ENCODE data around the gene SIRT2. TPM values are rescaled to one million over a fixed set of nuclear protein-coding genes. Genes with fewer than 3 reads are reported as not detected.
"Not testable (repeated sequence)": the region's sequence is repeated elsewhere in the genome, so short reads cannot be mapped to it uniquely, and the experiment has no call there.

The SIRT2 gene
- total RNA-seq, 2 experiments from 2014 or later, result 36.4 to 40.3 TPM

DNA sequence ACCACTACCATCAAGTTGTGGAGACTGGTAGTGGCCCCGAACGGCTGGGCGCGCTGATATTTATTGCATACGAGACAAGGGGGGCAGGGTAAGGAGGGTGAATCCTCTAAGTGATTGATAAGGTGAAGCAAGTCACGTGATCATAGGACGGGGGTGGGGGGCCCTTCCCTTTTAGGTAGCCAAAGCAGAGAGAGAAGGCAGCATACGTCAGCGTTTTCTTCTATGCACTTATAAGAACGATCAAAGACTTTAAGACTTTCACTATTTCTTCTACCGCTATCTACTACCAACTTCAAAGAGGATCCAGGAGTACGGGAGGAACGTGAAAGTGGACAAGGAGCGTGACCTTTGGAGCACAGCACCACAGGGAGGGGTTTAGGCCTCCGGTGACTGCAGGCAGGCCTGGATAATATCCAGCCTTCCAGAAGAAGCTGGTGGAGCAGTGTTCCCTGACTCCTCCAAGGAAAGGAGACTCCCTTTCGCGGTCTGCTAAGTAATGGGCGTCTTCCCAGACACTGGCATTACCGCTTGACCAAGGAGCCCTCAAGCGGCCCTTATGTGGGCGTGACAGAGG is 39.7 kb downstream of the SIRT2 start:
- DNase-seq; ATAC-seq; H3K9me3 Mint-ChIP-seq (ENCODE audit: insufficient read depth); H3K27me3 Mint-ChIP-seq (ENCODE audit: low read depth); H3K36me3 Mint-ChIP-seq (ENCODE audit: low read depth); H3K4me3 Mint-ChIP-seq; H3K27ac Mint-ChIP-seq: not testable (repeated sequence)
- peaks cover 44% of the 10 kb centered on the region for H3K4me1 Mint-ChIP-seq (ENCODE audit: low read depth)
- CTCF ChIA-PET, result interaction anchor here (1.8 to 2.9 kb wide), 2 partner anchors 10 kb away, joined by 7 to 17 read pairs; no protein-coding TSS in a partner anchor
- POLR2A ChIA-PET, result interaction anchor here (1.3 to 1.4 kb wide), 2 partner anchors 8 to 18 kb away, joined by 5 to 6 read pairs; partner anchors contain the start of gene RINL

DNA sequence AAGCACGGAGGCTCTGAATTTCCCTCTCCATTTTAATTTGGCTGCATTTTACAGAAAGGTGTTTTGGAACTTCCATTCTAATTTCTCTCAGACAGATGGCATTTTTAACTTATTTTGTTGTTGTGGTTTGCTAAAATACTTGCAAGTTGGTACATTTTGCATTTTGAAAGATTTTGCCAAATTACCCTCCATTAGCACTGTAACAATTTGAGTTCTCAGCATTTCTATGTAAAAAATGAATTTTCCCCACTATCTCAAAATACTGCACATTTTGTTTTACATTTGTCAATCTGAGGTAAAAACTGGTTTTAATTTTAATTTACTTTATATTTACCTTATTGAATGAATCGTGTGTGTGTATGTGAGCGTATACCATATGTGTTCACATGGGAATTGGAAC is 42.6 kb downstream of the SIRT2 start:
- ATAC-seq, result no peak

DNA sequence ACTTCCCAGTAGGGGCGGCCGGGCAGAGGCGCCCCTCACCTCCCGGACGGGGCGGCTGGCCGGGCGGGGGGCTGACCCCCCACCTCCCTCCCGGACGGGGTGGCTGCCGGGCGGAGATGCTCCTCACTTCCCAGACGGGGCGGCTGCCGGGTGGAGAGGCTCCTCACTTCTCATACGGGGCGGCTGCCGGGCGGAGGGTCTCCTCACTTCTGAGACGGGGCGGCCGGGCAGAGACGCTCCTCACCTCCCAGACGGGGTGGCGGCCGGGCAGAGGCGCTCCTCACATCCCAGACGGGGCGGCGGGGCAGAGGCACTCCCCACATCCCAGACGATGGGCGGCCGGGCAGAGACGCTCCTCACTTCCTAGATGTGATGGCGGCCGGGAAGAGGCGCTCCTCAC is 43.7 kb downstream of the SIRT2 start:
- H3K4me1 Mint-ChIP-seq (ENCODE audit: low read depth), result peaks cover 39% of the 10 kb centered on the region
- DNase-seq, CTCF ChIA-PET: not testable (repeated sequence)

More for the DNA sequence above, 42.6 kb downstream of the SIRT2 start:
- DNase-seq, result no peak
- Mint-ChIP-seq H3K9me3 (ENCODE audit: insufficient read depth) (no peaks in the 10 kb centered on the region), H3K27ac (peak overlapping the region; percentile 82), H3K36me3 (ENCODE audit: low read depth) (peaks cover 6% of the 10 kb centered on the region), H3K4me3 (peak overlapping the region; percentile 52), H3K27me3 (ENCODE audit: low read depth) (no peaks in the 10 kb centered on the region), H3K4me1 (ENCODE audit: low read depth) (peaks cover 39% of the 10 kb centered on the region)
- ChIA-PET CTCF (interaction anchor here (1.4 to 2.9 kb wide), 2 partner anchors 13 to 74 kb away, joined by 4 to 17 read pairs; partner anchors contain the start of genes MRPS12 and SARS2), POLR2A (interaction anchor here (1.3 to 1.5 kb wide), 3 partner anchors 8 to 23 kb away, joined by 3 to 8 read pairs (median 4); no protein-coding TSS in a partner anchor)

DNA sequence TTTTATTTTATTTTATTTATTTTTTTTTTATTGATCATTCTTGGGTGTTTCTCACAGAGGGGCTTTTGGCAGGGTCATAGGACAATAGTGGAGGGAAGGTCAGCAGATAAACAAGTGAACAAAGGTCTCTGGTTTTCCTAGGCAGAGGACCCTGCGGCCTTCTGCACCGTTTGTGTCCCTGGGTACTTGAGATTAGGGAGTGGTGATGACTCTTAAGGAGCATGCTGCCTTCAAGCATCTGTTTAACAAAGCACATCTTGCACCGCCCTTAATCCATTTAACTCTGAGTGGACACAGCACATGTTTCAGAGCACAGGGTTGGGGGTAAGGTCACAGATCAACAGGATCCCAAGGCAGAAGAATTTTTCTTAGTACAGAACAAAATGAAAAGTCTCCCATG is 44.5 kb downstream of the SIRT2 start:
- POLR2A ChIA-PET; DNase-seq; CTCF ChIA-PET; H3K9me3 Mint-ChIP-seq (ENCODE audit: insufficient read depth); H3K4me3 Mint-ChIP-seq; ATAC-seq; H3K27me3 Mint-ChIP-seq (ENCODE audit: low read depth); H3K36me3 Mint-ChIP-seq (ENCODE audit: low read depth); H3K27ac Mint-ChIP-seq: not testable (repeated sequence)
- H3K4me1 Mint-ChIP-seq (ENCODE audit: low read depth), result peaks cover 39% of the 10 kb centered on the region

More for the DNA sequence above, 43.7 kb downstream of the SIRT2 start:
- H3K27me3 Mint-ChIP-seq (ENCODE audit: low read depth); H3K4me3 Mint-ChIP-seq; ATAC-seq; H3K27ac Mint-ChIP-seq; H3K9me3 Mint-ChIP-seq (ENCODE audit: insufficient read depth); H3K36me3 Mint-ChIP-seq (ENCODE audit: low read depth); POLR2A ChIA-PET: not testable (repeated sequence)

DNA sequence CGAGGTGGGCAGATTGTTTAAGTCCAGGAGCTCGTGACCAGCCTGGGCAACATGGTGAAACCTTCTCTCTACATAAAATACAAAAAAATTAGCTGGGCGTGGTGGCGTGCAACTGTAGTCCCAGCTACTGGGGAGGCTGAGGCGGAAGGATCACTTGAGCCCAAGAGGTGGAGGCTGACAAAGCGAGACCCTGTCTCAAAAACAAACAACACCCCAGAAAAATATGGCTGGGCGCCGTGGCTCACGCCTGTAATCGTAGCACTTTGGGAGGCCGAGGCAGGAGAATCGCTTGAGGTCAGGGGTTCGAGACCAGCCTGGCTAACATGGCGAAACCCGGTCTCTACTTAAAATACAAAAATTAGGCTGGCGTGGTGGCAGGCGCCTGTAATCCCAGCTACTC is 46.2 kb downstream of the SIRT2 start:
- DNase-seq (no peak), ATAC-seq (no peak)
- H3K9me3 Mint-ChIP-seq (ENCODE audit: insufficient read depth), result no peaks in the 10 kb centered on the region
- peaks cover 48% of the 10 kb centered on the region for H3K4me1 Mint-ChIP-seq (ENCODE audit: low read depth)
- H3K4me3 Mint-ChIP-seq, result peak overlapping the region; percentile 90
- ChIA-PET POLR2A (interaction anchor here (0.9 to 3.0 kb wide), 9 partner anchors 7 to 119 kb away, joined by 3 to 25 read pairs (median 5); partner anchors contain the start of genes ECH1, MRPS12, RINL and SARS2), CTCF (interaction anchor here (0.7 to 2.9 kb wide), 8 partner anchors 10 to 217 kb away, joined by 3 to 17 read pairs (median 6); partner anchors contain the start of genes MRPS12 and SARS2)
- peak overlapping the region; percentile 99 for H3K27ac Mint-ChIP-seq
- peaks cover 15% of the 10 kb centered on the region for H3K36me3 Mint-ChIP-seq (ENCODE audit: low read depth)
- H3K27me3 Mint-ChIP-seq (ENCODE audit: low read depth), result no peaks in the 10 kb centered on the region

DNA sequence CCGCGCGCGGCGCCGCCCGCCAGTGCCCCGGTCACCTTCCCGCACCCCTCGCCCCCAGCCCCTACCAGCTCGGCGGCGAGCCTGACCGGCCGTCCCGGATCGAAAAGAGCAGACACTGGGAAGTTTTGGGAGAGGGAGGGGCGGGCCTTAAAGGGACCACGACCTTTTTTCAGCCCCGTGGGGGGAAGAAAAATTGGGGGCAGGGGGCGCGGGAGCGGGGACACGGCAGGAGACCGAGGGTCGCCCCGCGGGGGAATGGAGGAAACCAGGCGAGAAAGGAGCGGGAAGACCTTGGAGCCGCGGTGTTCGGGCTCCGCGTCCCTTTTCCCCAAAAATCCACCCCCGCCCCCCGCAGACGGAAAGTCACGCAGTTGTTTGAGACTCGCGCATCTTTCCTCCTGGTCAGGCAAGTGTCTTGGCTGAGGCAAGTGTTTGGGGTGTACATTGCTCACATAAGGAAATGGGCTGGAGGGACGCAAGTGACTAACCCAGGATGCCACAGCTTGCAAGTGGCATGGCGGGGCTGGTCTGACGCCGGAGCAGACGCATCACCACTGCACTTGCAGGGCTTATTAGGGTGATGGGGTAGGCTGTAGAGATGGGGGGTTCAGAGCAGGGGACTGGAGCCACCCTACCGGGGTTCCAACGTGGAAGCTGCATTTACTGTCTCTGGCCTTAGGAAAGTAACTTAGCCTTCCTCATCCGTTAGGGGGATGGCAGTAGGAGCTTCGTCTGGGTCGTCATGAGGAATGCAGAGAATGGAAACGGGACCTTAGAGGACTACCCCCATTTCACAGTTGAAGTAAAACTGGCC is 47.0 kb downstream of the SIRT2 start:
- ChIA-PET CTCF (interaction anchor here (0.7 to 2.9 kb wide), 8 partner anchors 11 to 216 kb away, joined by 3 to 17 read pairs (median 6); partner anchors contain the start of genes MRPS12 and SARS2), POLR2A (interaction anchor here (0.9 to 3.0 kb wide), 13 partner anchors 8 to 118 kb away, joined by 3 to 25 read pairs (median 5); partner anchors contain the start of genes ECH1, MRPS12, RINL and SARS2)
- ATAC-seq (no peak), DNase-seq (peak; percentile 74)
- no peaks in the 10 kb centered on the region for H3K9me3 Mint-ChIP-seq (ENCODE audit: insufficient read depth)
- peak overlapping the region; percentile 90 for H3K4me3 Mint-ChIP-seq
- H3K27me3 Mint-ChIP-seq (ENCODE audit: low read depth), result no peaks in the 10 kb centered on the region
- H3K4me1 Mint-ChIP-seq (ENCODE audit: low read depth), result peaks cover 49% of the 10 kb centered on the region
- peak overlapping the region; percentile 99 for H3K27ac Mint-ChIP-seq
- peaks cover 23% of the 10 kb centered on the region for H3K36me3 Mint-ChIP-seq (ENCODE audit: low read depth)

DNA sequence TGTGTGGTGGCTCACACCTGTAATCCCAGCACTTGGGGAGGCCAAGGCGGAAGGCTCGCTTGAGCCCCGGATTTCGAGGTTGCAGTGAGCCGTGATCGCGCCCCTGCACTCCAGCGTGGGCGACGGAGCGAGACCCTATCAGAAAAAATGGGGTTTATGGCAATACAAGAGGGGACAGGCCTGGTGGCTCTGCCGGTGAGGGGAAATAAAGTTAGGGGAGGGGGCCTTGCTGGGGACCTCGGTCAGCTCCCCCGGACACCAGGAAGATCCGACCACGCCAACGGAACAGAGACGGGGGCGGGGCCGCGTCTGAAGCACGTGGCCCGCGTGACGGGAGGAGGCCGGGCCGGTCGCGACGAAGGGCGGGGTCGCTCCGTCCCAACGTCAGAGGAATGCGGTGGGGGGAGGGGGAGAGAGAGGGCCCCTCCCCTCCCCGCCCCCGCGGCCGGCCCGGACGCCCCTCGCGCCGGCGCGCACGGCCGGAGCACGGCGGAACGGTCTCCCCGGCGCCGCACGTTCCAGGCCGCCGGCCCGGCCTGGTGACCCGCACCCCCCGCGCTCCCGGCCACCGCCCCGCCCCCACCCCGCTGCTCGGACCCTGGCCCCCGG is 47.7 kb downstream of the SIRT2 start:
- Mint-ChIP-seq H3K27ac (peak overlapping the region; percentile 100), H3K9me3 (ENCODE audit: insufficient read depth) (no peaks in the 10 kb centered on the region), H3K4me3 (peak overlapping the region; percentile 95), H3K36me3 (ENCODE audit: low read depth) (peaks cover 29% of the 10 kb centered on the region), H3K27me3 (ENCODE audit: low read depth) (no peaks in the 10 kb centered on the region), H3K4me1 (ENCODE audit: low read depth) (peaks cover 48% of the 10 kb centered on the region)
- DNase-seq, result peak; percentile 94
- ATAC-seq, result peak; percentile 4
- POLR2A ChIA-PET, result interaction anchor here (0.8 to 3.0 kb wide), 12 partner anchors 9 to 117 kb away, joined by 3 to 25 read pairs (median 6); partner anchors contain the start of genes ECH1, MRPS12, NFKBIB and RINL
- CTCF ChIA-PET, result interaction anchor here (0.7 to 2.9 kb wide), 7 partner anchors 11 to 82 kb away, joined by 3 to 17 read pairs (median 4); partner anchors contain the start of genes ECH1, MRPS12 and SARS2

DNA sequence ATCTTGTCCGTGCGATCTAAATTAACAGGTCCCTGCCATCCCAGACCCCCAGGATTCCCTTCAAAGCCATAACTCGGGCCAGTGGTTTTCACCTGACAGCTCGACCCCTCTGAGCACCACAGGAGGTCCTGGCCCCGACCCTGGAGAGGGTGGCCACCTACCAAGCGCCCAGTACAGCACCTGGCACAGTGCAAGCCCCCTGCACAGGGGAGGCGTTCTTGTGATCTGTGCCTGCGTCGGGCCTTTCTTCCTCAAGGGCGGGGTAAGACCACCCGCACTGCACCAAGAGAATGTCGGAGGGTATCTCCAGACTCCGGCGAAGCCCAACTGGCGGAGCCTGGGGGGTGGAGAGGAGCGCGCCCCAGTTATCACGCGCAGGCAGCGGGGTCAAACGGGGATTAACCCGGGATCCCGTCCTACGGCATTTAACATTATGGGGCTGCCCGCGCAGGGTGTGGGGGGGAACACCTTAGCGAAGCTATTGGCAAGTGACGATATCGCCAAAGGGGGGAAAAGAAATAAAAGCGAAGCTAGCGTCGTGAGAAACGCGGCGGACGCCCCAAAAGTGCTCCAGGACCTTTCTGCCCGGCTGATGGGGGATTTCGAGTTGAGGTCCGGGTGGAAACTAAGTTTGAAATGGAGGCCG is 48.3 kb downstream of the SIRT2 start:
- DNase-seq (peak; percentile 58), ATAC-seq (no peak)
- CTCF ChIA-PET, result interaction anchor here (0.7 to 2.9 kb wide), 8 partner anchors 12 to 82 kb away, joined by 3 to 17 read pairs (median 4); partner anchors contain the start of genes ECH1, MRPS12 and SARS2
- Mint-ChIP-seq H3K27me3 (ENCODE audit: low read depth) (no peaks in the 10 kb centered on the region), H3K36me3 (ENCODE audit: low read depth) (peaks cover 32% of the 10 kb centered on the region), H3K4me3 (peak overlapping the region; percentile 95), H3K9me3 (ENCODE audit: insufficient read depth) (no peaks in the 10 kb centered on the region), H3K27ac (peak overlapping the region; percentile 100), H3K4me1 (ENCODE audit: low read depth) (peaks cover 46% of the 10 kb centered on the region)
- POLR2A ChIA-PET, result interaction anchor here (0.8 to 3.0 kb wide), 12 partner anchors 9 to 80 kb away, joined by 3 to 25 read pairs (median 4); partner anchors contain the start of genes ECH1, MRPS12, NFKBIB and RINL

DNA sequence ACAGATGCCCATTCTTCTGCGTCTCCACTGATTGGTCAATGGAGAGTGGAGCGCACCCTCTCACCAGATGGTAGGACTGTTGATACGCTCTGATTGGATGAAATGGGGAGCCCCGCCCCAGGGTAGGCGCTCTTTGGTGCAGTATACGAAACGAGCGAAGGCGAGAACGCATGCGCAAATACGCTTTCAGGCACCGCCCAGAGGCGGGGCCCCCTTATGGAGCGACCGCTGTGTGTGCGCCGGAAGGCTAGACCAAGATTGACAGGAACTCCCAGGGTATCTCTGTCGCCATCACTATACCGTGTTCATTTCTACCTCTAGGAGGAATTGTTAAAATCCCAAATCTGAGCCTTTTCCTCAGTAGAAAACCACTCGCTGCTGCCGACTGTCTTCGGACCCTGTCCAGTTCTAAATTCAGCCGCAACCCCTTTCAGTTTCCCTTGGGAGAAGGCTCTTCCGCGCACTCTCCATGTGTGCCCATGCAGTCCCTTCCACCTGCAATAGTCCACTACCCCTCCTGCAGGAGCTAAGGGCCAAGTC is 48.9 kb downstream of the SIRT2 start:
- peaks cover 52% of the 10 kb centered on the region for H3K4me1 Mint-ChIP-seq (ENCODE audit: low read depth)

DNA sequence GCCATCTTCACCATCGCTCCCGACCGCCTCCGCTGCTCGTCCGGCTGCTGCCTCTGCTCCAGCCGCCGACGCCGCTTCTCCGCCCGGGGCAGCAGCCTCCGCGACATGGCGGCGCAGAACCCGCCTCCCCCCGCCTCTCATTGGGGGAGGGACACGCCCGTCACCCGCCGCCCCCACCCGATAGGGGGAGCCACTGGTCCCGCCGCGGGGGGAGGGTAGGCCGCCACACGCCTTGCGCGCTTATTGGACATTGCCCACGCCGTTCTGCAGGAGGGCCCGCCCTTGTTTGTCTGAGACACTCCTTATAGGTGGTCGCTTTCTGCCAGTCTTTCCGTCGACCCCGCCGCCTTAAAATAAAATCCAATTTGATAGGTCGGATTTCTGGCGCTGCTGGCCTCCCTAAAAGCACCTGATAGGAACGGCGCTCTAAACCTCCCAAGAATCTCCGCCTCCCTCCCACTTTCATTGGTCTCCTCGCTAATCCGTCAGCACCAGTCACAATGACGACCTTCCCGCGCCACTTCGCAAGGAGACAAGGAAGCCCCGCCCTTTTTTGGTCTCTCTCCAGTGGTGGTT is 49.5 kb downstream of the SIRT2 start, which contains the start of gene HNRNPL:
HNRNPL (minus strand) TSS at position 127 of the 576 bp plus-strand sequence; CDS start at position 107, 20 bp downstream.
- CTCF ChIA-PET, result interaction anchor here (0.6 to 2.6 kb wide), 8 partner anchors 11 to 80 kb away, joined by 3 to 10 read pairs (median 4); partner anchors contain the start of genes ECH1, MRPS12 and SARS2
- ATAC-seq (peak; percentile 73), DNase-seq (peak; percentile 100)
- Mint-ChIP-seq H3K27ac (peak within 1 kb of the TSS; percentile 100), H3K9me3 (ENCODE audit: insufficient read depth) (no peaks in the 10 kb centered on the region), H3K27me3 (ENCODE audit: low read depth) (no peaks in the 10 kb centered on the region), H3K4me3 (peak within 1 kb of the TSS; percentile 95), H3K4me1 (ENCODE audit: low read depth) (peaks cover 52% of the 10 kb centered on the region), H3K36me3 (ENCODE audit: low read depth) (peaks cover 41% of the 10 kb centered on the region)
- POLR2A ChIA-PET, result interaction anchor here (0.8 to 4.2 kb wide), 12 partner anchors 8 to 447 kb away, joined by 3 to 27 read pairs (median 6); partner anchors contain the start of genes ECH1, FAM98C, NFKBIB and RINL

More for the DNA sequence above, 48.9 kb downstream of the SIRT2 start:
- H3K27ac Mint-ChIP-seq, result peak overlapping the region; percentile 100
- H3K4me3 Mint-ChIP-seq, result peak overlapping the region; percentile 95
- ChIA-PET POLR2A (interaction anchor here (1.0 to 3.0 kb wide), 7 partner anchors 8 to 28 kb away, joined by 3 to 25 read pairs (median 7); partner anchors contain the start of genes ECH1 and RINL), CTCF (interaction anchor here (0.7 to 2.9 kb wide), 7 partner anchors 13 to 81 kb away, joined by 3 to 17 read pairs (median 4); partner anchors contain the start of genes ECH1, MRPS12 and SARS2)
- peaks cover 38% of the 10 kb centered on the region for H3K36me3 Mint-ChIP-seq (ENCODE audit: low read depth)
- peak; percentile 83 for ATAC-seq
- no peaks in the 10 kb centered on the region for H3K27me3 Mint-ChIP-seq (ENCODE audit: low read depth)
- H3K9me3 Mint-ChIP-seq (ENCODE audit: insufficient read depth), result no peaks in the 10 kb centered on the region
- DNase-seq, result peak; percentile 100
